Immature natural killer cell (primary cell): ENCODE data around the gene SEMA3G. TPM values are rescaled to one million over a fixed set of nuclear protein-coding genes. Genes with fewer than 3 reads are reported as not detected.

Experiments used
- DNase-seq, 3 donors: peaks; one replicate each; pipeline ENCODE4 v3.0.0; 2022; ENCODE audit warnings: mixed read lengths in 1 of 3
- H3K27ac Mint-ChIP-seq, 6 donors: one replicate each; pipeline ENCODE4 v1.8.0; 2020; ENCODE audit warnings: mixed read lengths in 6 of 6, mild to moderate bottlenecking in 5 of 6, inconsistent platforms in 4 of 6, moderate library complexity in 3 of 6
- H3K27me3 Mint-ChIP-seq, 3 donors: one replicate each; pipeline ENCODE4 v1.8.0; 2020 to 2021; ENCODE audit warnings: low read depth in 3 of 3, mild to moderate bottlenecking in 3 of 3, mixed read lengths in 3 of 3, moderate library complexity in 3 of 3, inconsistent platforms in 1 of 3
- H3K36me3 Mint-ChIP-seq, 3 donors: one replicate each; pipeline ENCODE4 v1.8.0; 2020; ENCODE audit warnings: mixed read lengths in 3 of 3, inconsistent platforms in 2 of 3, mild to moderate bottlenecking in 2 of 3
- H3K4me1 Mint-ChIP-seq, 2 donors: one replicate each; pipeline ENCODE4 v1.8.0; 2020; ENCODE audit warnings: inconsistent platforms in 2 of 2, mild to moderate bottlenecking in 2 of 2, mixed read lengths in 2 of 2, moderate library complexity in 1 of 2
- H3K4me3 Mint-ChIP-seq, 5 donors: one replicate each; pipeline ENCODE4 v1.8.0; 2020; ENCODE audit warnings: mild to moderate bottlenecking in 5 of 5, mixed read lengths in 5 of 5, inconsistent platforms in 3 of 5, moderate library complexity in 3 of 5
- H3K9me3 Mint-ChIP-seq, 6 donors: one replicate each; pipeline ENCODE4 v1.8.0; 2020; ENCODE audit warnings: mild to moderate bottlenecking in 6 of 6, mixed read lengths in 6 of 6, inconsistent platforms in 4 of 6, moderate library complexity in 3 of 6
- polyA plus RNA-seq, 3 donors: library from polyadenylated mRNA; unstranded; fragments of 300-500 nt; fragmentation: Illumina TruSeq; gene quantifications; one replicate each; pipeline ENCODE4 v1.2.3, GENCODE V29; 2021

SEMA3G gene
- polyA plus RNA-seq, 3 donors from 2014 or later: not detected

DNA sequence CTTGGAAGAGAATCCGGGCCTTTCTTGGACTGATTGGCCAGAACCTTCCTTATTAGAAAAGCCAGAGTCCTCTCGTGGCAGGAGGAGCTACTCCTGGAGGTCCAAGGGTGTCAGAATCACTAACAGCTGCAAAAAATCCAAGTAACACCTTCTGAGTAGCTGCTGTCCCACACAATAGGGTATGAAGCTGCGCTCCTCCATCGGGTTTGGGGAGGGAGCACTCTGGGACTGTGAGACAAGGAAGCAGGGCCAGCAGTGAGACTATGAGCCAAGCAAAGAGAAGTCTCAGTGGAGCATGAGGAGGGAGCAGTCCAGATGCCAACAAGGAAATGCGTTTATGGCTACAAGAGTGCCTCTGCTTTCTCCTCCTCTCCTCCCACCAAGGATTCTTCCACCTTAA, 21.7 kb downstream of the SEMA3G start:
- H3K27ac Mint-ChIP-seq: peak overlapping the region in 1 of 6 donors; percentile 54
- no peak overlapping the region for H3K4me3 Mint-ChIP-seq
- H3K36me3 Mint-ChIP-seq: peaks cover 0 to 7% (median 4%) of the 10 kb centered on the region in 3 donors
- H3K4me1 Mint-ChIP-seq: no peaks in the 10 kb centered on the region
- no peak for DNase-seq
- no peaks in the 10 kb centered on the region for H3K27me3 Mint-ChIP-seq
- H3K9me3 Mint-ChIP-seq: no peaks in the 10 kb centered on the region

DNA sequence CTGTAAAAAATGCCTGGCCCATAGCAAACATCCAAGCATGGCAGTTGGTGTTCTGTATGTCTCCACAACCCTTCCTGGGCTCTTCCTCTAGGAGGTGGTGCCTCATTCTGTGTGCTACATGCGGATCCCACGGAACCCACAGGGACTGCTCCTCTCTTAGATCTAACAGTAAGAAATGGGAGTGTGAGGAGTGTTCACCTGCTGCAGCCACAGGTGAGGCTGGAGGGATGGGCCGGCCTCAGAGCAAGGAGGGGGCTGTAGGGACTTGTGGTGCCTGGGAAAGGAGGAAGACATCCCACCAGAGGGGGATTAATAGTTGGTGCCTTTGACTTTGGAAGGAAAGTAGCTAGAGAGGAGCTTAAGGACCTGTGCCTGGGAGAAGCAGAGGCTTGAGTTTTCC, 22.2 kb downstream of the SEMA3G start:
- no peaks in the 10 kb centered on the region for H3K4me1 Mint-ChIP-seq
- H3K36me3 Mint-ChIP-seq: peaks cover 0 to 7% (median 4%) of the 10 kb centered on the region in 3 donors
- no peaks in the 10 kb centered on the region for H3K27me3 Mint-ChIP-seq
- H3K9me3 Mint-ChIP-seq: no peaks in the 10 kb centered on the region
- H3K27ac Mint-ChIP-seq: no peak overlapping the region
- no peak overlapping the region for H3K4me3 Mint-ChIP-seq
- no peak for DNase-seq

DNA sequence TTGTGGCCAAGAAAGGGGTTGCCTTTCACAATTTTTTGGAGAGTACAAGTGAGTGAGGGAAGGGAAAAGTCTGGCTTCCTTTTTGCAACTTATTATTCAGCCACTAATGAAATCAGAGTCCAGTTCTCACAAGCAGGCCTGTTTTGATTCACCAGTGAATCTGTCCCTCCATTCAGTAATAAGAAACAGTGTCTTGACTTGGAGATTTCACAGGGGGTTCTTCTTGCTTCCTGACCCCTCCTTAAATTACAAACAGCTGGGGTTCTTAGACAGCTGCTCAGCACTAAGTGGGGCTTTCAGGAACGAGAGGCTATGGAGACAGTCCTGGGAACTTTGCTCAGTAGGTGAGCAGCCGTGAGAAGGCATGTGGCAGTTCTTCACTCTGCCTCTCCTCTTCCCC, 24.5 kb downstream of the SEMA3G start:
- H3K27me3 Mint-ChIP-seq: no peaks in the 10 kb centered on the region
- H3K36me3 Mint-ChIP-seq: peaks cover 0 to 11% (median 7%) of the 10 kb centered on the region in 3 donors
- no peaks in the 10 kb centered on the region for H3K9me3 Mint-ChIP-seq
- H3K4me3 Mint-ChIP-seq: no peak overlapping the region
- DNase-seq: no peak
- H3K27ac Mint-ChIP-seq: no peak overlapping the region
- no peaks in the 10 kb centered on the region for H3K4me1 Mint-ChIP-seq

DNA sequence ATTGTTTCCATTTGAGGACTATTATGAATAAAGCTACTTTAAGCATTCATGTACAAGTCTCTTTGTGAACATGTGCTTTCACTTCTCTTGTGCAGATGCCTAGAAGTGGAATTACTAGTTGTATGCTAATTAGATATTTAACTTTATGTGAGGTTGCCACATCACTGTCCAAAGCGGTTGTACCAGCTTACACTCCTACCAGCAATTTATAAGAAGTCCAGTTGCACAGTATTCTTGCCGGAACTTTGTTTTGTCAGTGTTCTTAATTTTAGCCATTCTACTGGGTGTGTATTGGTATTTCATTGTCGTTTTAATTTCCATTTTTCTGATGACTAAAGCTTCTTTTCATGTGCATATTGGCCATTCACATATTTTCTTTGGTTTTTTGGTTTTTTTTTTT, 29.1 kb downstream of the SEMA3G start:
- no peak for DNase-seq
- H3K27me3 Mint-ChIP-seq: peaks cover 2 to 3% (median 2%) of the 10 kb centered on the region in 3 donors
- H3K9me3 Mint-ChIP-seq: no peaks in the 10 kb centered on the region
- no peak overlapping the region for H3K4me3 Mint-ChIP-seq
- peaks cover 0 to 12% (median 7%) of the 10 kb centered on the region in 3 donors for H3K36me3 Mint-ChIP-seq
- H3K4me1 Mint-ChIP-seq: peaks cover 14 to 16% of the 10 kb centered on the region in 2 donors
- H3K27ac Mint-ChIP-seq: no peak overlapping the region

DNA sequence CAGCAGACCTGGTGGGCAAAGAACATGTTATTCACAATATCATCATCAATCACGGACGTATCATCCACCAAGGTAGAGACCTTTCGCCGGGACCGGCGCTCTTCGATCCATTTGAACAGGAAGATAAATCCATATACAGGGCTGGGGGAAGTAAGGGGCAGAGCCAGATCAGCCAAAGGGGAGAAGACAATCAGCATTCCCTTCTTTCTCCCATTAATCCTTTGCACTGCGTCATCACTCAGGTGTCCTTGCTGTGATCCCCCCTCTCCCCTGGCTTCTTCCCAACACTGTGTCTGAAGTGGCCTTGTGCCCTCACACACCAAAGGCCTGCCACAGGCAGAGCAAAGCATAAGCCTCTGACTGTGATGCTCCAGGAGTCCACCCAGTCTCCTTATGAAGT, 36.4 kb downstream of the SEMA3G start:
- no peaks in the 10 kb centered on the region for H3K9me3 Mint-ChIP-seq
- peak overlapping the region; percentile 89 to 97 (median 94) for H3K4me3 Mint-ChIP-seq
- peaks cover 0 to 24% (median 3%) of the 10 kb centered on the region in 3 donors for H3K36me3 Mint-ChIP-seq
- peaks cover 5 to 11% (median 7%) of the 10 kb centered on the region in 3 donors for H3K27me3 Mint-ChIP-seq
- peak overlapping the region; percentile 85 to 98 (median 96) for H3K27ac Mint-ChIP-seq
- DNase-seq: no peak
- H3K4me1 Mint-ChIP-seq: peaks cover 37 to 46% of the 10 kb centered on the region in 2 donors

DNA sequence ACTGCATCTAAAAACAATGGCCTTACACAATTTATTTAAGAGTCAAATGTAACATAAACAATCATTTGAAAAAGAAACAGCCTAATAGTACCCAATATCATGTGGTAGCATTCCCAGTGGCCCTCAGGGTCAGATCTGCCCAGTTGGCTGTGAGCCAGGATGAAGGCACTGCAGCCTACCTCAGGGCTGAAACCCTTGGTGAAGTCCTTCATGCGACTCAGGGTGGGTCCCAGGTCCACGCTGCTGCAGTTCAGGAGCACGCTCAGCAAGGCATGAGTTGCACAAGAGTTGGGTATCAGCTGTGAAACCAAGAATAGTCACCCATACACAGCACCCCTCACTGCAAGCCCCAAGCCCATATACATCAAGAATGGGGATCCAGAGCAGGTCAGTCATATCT, 37.1 kb downstream of the SEMA3G start:
- Mint-ChIP-seq H3K27me3 (peaks cover 5 to 11% (median 7%) of the 10 kb centered on the region in 3 donors), H3K36me3 (peaks cover 0 to 24% (median 3%) of the 10 kb centered on the region in 3 donors), H3K9me3 (no peaks in the 10 kb centered on the region), H3K27ac (peak overlapping the region; percentile 27 to 98 (median 88)), H3K4me3 (peak overlapping the region; percentile 12 to 97 (median 89)), H3K4me1 (peaks cover 37 to 46% of the 10 kb centered on the region in 2 donors)
- DNase-seq: no peak

DNA sequence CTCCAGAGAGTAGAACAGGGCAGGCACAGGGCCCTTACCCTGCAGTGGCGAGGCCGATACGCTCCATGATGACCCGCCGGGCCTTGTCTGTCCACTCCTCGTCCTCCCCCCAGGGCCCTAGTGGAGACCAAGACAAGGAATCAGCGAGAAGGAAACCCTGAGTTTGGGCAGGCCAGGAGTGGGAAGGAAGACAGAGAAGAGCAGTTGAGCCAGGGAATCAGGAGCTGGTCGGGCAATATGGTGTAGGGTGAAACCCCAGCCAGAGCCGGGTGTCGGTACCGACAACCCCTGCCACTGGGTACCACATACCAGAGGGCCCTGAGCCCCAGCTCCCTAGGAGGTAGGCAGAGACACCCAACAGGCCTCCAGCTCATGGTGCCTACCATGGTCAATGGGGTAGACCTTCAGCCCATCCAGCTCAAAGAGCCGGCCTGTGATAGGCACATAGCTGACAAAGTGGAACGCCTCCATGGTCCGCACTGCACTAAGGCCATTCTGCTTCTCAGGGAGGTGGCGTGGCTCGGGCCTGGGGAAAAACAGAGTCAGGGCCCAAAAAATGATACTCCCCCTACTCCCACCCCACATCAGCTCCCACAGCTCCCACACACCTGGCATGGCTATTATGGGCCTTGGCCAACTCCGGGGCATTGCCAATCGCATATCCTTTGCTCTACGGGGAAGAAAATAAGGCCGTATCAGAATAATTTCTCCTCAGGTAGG, 38.0 kb downstream of the SEMA3G start:
- Mint-ChIP-seq H3K4me3 (peak overlapping the region in 2 of 5 donors; percentile 5 to 89), H3K27ac (peak overlapping the region in 2 of 6 donors; percentile 61 to 70), H3K4me1 (peaks cover 32 to 44% of the 10 kb centered on the region in 2 donors), H3K27me3 (peaks cover 5 to 11% (median 7%) of the 10 kb centered on the region in 3 donors), H3K36me3 (peaks cover 0 to 24% (median 3%) of the 10 kb centered on the region in 3 donors), H3K9me3 (no peaks in the 10 kb centered on the region)
- DNase-seq: no peak

DNA sequence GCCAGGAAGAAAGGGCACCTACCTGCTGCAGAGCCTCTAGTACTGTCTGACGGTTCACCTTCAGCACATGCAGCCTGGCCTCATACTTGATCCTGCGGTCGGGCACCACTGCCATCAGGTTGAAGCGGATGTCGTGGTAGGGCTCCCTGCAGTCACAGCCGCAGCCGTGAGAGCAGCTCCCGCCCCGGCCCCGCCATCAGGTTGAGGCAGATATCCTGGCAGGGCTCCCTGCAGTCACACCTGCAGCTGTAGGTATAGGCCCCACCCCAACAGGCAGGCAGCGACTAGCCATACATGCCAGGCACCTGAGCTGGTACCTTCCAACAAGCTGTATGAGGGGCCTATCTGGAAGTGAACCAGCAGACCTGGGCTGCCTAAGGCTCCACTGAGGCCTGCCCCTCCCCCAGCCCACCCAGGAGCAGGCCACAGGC, 38.7 kb downstream of the SEMA3G start:
- Mint-ChIP-seq H3K4me3 (peak overlapping the region in 1 of 5 donors; percentile 5), H3K36me3 (peaks cover 0 to 28% (median 3%) of the 10 kb centered on the region in 3 donors), H3K27me3 (peaks cover 5 to 11% (median 7%) of the 10 kb centered on the region in 3 donors), H3K27ac (no peak overlapping the region), H3K4me1 (peaks cover 27 to 37% of the 10 kb centered on the region in 2 donors), H3K9me3 (no peaks in the 10 kb centered on the region)
- peak in 1 of 3 donors; percentile 34 for DNase-seq

DNA sequence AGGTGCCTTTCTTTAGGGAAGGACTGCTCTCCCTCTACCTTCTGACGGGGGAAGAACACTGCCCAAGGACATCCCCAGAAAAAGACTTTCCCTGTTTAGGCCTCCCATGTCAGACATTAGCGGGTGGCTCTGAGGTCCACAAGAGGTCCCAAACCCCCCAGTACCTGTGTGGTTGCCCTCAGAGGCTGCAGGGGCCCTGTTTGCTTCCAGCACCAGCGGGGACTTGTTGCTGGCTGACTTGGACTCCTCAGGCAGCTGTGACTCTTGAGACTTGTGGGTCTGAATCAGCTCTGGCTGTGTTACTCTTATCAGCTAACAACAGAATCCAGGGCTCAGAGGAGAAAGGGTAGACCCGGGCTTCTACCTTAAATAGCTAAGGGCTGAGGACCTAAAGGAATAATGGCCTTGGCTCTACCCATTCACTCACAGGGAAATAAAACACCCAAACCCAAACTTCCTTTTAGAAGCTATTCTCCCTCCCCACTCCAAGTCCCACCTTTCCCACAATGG, 39.2 kb downstream of the SEMA3G start:
- Mint-ChIP-seq H3K27ac (peak overlapping the region in 2 of 6 donors; percentile 49 to 62), H3K9me3 (no peaks in the 10 kb centered on the region), H3K4me1 (peaks cover 22 to 31% of the 10 kb centered on the region in 2 donors), H3K4me3 (no peak overlapping the region), H3K27me3 (peaks cover 3 to 8% (median 4%) of the 10 kb centered on the region in 3 donors), H3K36me3 (peaks cover 0 to 29% (median 3%) of the 10 kb centered on the region in 3 donors)
- DNase-seq: no peak

DNA sequence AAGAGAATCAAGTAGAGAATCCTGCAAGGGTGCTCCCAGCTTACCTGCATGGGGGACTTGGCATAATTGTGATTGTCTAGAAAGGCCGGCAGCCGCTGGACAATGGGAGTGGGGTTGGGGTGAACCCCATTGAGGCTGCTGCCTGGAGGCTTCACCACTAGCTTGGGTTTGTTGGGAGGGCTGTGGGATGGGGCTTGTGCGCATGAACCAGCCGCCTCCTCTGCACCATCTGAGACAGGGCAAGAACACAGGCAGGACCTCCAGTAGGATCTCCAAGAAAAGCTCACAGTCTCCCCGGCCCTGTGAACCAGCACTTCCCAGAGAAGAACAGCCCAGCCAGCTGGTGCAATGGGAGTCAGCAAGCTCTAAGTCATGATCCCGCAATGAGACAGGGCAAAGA, 39.8 kb downstream of the SEMA3G start:
- Mint-ChIP-seq H3K4me1 (peaks cover 24 to 37% of the 10 kb centered on the region in 2 donors), H3K9me3 (no peaks in the 10 kb centered on the region), H3K27ac (no peak overlapping the region), H3K36me3 (peaks cover 0 to 29% (median 3%) of the 10 kb centered on the region in 3 donors), H3K4me3 (no peak overlapping the region), H3K27me3 (peaks cover 2 to 8% (median 3%) of the 10 kb centered on the region in 3 donors)
- no peak for DNase-seq

DNA sequence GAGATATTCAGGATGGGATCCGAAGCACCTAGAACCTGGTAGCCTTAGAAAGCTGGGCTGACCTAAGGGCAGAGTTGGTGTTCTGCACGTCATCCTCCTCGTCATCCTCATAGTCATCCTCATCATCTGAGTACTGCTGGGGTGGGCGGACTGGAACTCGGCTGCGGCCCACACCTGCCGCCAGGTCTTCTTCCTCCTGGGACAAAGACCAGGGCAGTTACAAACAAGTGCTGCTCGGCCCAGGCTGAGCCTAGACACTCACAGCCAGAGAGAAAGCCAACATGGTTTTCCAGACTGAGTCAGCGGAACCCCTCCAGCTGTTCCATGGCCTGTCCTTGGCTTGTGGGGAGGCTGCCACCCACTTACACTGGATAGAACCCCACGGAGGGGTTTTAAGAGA, 40.5 kb downstream of the SEMA3G start:
- no peak overlapping the region for H3K4me3 Mint-ChIP-seq
- no peaks in the 10 kb centered on the region for H3K9me3 Mint-ChIP-seq
- no peak for DNase-seq
- H3K27me3 Mint-ChIP-seq: peaks cover 0 to 5% (median 0%) of the 10 kb centered on the region in 3 donors
- H3K36me3 Mint-ChIP-seq: peaks cover 0 to 29% (median 3%) of the 10 kb centered on the region in 3 donors
- H3K27ac Mint-ChIP-seq: no peak overlapping the region
- H3K4me1 Mint-ChIP-seq: peaks cover 23 to 37% of the 10 kb centered on the region in 2 donors

DNA sequence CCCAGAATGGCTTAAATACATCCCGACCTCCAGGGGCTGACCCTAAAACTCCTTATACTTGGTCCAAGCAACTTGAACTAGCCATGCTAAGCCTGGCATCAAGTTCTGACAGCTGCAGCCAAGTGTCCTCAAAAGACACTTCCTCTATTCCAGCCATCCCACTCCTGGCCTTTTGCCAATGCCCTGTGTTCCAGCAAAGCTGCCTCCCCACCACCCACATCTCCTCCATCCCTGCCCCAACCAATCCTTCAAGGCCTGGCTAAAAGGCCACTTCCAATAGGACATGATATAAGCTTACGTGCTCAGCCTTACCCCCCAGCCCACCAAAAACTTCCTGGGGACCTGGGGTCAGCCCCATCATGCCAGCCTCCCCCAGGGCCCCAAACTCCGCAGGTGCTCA, 40.9 kb downstream of the SEMA3G start:
- DNase-seq: no peak
- H3K4me3 Mint-ChIP-seq: no peak overlapping the region
- peaks cover 0 to 4% (median 0%) of the 10 kb centered on the region in 3 donors for H3K27me3 Mint-ChIP-seq
- peaks cover 0 to 29% (median 3%) of the 10 kb centered on the region in 3 donors for H3K36me3 Mint-ChIP-seq
- peaks cover 19 to 33% of the 10 kb centered on the region in 2 donors for H3K4me1 Mint-ChIP-seq
- H3K9me3 Mint-ChIP-seq: no peaks in the 10 kb centered on the region
- H3K27ac Mint-ChIP-seq: no peak overlapping the region

DNA sequence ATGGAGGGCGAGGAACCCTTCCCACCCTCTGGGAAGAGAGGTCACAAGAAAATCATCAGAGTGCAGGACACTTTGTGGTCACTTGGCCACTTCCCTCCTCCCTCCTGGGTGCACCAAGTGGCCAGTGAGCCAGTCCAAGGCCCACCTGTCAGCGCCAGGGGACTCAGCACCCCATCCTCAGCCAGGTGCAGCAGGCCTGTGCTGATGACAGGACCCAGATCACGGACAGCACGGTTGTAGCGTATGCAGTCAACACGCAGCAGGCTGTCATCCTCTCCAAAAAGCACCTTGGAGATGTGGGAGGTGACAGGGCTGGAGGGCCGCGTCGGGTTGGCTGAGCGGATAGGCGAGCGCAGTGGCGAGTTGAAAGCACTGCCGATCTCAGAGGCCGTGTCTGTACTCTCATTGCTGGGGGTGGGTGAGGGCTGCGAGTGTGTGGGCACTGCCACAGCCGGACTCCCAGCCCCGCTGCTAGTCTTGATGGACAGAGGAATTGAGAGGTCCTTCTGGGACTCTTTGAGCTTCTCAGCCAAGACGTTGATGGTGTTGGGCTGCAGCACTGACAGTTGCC, 41.5 kb downstream of the SEMA3G start:
- Mint-ChIP-seq H3K9me3 (no peaks in the 10 kb centered on the region), H3K4me1 (peaks cover 13 to 27% of the 10 kb centered on the region in 2 donors), H3K4me3 (no peak overlapping the region), H3K27ac (peak overlapping the region in 1 of 6 donors; percentile 26), H3K27me3 (peaks cover 0 to 6% (median 2%) of the 10 kb centered on the region in 3 donors), H3K36me3 (peaks cover 0 to 29% (median 3%) of the 10 kb centered on the region in 3 donors)
- DNase-seq: no peak
